ENCODE results near the gene B4GALT2.

The B4GALT2 gene

DNA sequence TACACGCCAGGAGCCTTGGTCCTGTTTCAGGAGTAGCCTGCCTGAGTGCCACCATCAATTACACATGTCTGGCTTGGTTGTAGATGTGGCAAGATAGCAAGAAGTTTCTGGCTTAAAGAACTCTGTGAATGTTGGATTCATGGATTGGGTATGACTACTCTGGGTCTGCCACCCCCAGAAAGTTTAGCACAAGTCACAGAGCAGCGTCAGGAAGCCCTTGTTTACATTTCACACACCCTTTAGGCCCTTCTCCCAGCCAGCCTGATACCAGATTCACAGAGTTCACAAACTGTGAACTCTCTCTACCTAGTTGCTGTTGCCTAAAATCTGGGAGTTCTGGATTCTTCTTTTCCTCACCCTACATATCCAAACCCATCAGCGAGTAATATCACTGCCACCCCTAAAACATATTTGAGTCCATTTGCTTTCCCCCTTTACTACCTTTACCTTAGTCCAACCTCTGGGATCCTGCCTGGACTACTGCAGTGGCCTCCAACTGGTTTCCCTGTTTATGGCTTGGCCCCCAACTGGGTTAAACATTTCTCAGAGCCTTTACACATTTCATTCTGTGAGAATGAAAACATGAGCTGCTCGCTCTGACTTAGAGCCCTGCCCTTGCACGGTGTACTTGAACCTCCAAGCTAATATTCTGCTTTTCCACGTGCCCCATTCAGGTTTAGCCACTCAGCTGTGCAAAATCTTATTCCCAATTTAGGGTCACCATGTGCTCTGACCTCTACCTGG, 8.3 kb downstream of the B4GALT2 start:
- DNase-seq: no peak

GRCh38 chr1:43990271-43991199, 11.5 kb downstream of the B4GALT2 start:
- DNase-seq: no peak

DNA sequence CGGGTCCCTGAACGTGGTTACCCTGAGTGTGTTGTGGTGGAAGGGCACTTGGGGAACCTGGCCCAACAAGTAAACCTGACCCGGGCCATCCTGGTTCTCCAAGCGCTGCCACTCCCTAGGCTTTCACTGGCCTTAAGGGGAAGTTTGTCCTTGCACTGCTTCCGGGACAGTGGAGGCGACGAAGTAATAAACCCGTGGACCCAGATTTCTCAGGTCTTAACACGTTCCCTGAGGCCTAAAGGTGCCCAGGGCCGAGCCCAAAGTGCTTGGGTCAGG, 12.1 kb downstream of the B4GALT2 start:
- no peak for DNase-seq

- DNase-seq: peak; percentile 76
These were observed 12.6 kb downstream of the B4GALT2 start, which contains the start of gene CCDC24 for GRCh38 chr1:43991476-43992231. TSS of gene CCDC24 (plus strand) at chr1:43991599. CDS start at chr1:43991879, 280 bp downstream.

DNA sequence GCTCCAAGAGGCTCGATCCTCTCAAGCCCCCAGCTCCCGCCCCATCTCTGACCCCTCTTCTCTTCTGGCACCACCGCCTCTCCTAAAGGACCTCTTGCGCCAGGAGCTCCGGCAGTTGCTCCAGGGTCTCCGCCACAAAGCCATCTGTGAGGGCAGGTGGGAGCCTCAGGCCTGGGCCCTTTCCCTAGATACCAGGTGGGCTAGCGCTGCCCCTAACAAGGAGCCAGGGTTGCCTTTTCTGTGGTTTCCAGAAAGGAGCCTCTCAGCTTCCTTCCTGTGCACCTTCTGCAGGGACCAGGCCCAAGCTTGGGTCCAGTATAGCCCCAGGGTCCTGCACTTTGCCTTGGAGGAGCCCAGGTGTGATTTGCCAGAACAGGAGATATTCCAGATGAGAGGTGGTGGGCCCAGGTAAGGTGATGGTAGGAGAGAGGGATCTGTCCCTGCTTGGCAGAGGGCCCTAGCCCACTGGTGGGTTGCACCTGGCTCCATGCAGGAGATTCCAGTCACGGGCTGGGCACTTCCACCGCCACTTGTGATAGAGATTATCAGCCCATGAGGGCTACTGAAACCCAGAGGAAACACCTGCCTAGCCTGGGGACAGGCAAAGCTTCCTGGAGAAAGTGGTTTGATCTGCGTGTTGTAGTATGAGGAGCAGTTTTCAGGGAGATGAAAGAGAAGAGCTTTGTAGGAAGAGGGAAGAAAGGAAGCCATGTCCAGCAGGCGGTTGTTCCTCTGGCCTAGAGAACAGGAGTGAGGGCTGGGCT, 13.4 kb downstream of the B4GALT2 start:
- no peak for DNase-seq

- DNase-seq: no peak
These were observed 14.3 kb downstream of the B4GALT2 start for GRCh38 chr1:43993206-43993914.

GRCh38 chr1:43994071-43994470, 15.1 kb downstream of the B4GALT2 start:
- DNase-seq: no peak

- peak; percentile 32 for DNase-seq
These were observed 16.1 kb downstream of the B4GALT2 start for GRCh38 chr1:43994794-43995790.

GRCh38 chr1:43995984-43996732, 17.1 kb downstream of the B4GALT2 start:
- no peak for DNase-seq

GRCh38 chr1:43996733-43997115, 17.7 kb downstream of the B4GALT2 start:
- DNase-seq: no peak

GRCh38 chr1:43997295-43997999, 18.4 kb downstream of the B4GALT2 start:
- no peak for DNase-seq

DNA sequence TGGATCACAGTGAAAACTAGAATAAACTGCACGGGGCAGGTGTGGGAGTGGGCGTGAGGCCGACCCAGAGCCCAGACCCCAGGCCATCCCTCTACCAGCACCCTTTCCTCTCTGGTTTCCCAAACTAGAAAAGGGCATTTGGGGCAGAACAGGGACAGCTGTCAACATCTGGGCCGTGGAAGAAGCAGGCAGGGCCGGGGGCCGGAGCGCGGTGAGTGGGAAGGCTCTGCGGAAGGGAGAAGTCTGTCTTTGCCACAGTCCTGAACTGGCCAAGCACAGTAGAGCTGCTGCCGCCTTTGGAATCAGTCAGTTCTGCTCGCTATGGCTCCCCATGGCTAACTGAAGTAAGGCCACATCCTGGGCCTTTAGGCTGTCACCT, 19.0 kb downstream of the B4GALT2 start:
- no peak for DNase-seq

GRCh38 chr1:43999455-43999854, 20.4 kb downstream of the B4GALT2 start:
- DNase-seq: no peak

GRCh38 chr1:44000122-44000665, 21.2 kb downstream of the B4GALT2 start:
- DNase-seq: no peak

DNA sequence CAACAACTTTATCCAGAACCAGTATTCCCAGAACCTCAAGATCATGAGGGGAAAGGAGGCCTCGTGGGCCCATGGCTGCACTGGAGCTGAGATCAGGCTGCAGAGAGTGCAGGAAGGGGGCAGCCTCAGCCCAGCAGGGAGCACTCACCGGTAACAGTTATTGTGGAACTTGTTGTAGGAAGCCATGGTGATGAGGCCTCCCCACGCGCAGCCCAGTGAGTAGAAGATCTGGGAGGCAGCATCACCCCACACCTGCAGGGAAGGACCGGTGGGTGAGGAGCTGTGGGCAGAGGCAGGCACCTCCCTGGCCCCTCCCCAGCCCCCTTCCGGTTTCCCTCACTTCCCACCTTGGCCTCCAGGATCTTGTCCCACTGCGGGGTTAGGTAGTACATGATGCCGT, 23.2 kb downstream of the B4GALT2 start:
- no peak for DNase-seq

DNA sequence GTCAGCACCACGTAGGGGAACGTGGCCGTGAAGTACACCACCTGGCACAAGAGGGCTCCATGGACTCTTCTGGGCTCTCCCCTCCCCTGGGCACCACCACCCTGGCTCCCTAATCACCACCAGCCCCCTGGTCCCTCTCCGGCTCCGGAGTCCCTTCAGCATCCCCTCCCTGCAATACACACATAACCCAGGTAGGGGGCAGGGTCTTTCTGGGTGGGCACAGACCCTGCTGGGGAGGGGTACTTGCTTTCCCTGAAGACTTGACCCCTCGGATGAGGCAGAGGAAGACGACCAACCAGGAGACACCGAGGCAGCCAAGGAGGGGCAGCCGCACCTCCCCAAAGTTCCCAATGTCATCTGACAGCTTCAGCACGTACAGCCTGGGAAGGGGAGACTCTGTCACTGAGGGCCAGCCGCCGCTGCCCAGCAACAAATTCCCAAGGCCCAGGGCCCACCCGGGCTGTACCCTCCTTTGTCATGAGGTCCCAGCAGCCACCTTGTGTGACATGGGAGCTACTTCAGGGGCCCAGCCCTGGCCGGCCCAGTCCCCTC, 23.7 kb downstream of the B4GALT2 start:
- no peak for DNase-seq

DNA sequence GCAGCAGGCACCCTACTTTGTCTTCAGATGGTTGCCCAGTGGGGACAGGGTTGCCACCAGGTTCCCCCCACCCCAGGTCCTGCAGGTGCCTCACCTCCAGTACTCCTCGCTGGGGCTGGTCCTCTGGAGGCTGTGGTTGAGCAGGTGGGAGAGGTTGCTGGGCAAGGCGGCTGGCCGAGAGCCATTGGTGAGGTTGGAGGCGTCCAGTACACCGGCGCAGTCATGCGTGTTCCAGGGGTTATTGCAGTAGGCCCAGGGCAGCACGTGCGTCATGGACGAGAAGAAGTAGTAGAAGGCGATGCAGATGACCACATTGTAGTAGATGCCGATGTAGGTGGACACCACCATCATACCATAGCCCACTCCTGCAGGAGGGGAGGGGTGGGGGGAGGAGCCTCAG, 29.2 kb downstream of the B4GALT2 start:
- no peak for DNase-seq

GRCh38 chr1:44010935-44011471, 32.0 kb downstream of the B4GALT2 start:
- DNase-seq: no peak

Data from fibroblast of skin of right biceps (primary cell).